Caco-2 (cell line): ENCODE data around the gene IL1RAPL1. TPM values are rescaled to one million over a fixed set of nuclear protein-coding genes. Genes with fewer than 3 reads are reported as not detected.

ENCODE experiments used
- BruUV-seq: library from RNA; stranded (reverse); fragments of 400-500 nt; replicated peaks from 2 replicates; lab custom pipeline; 2021; lab: Mats Ljungman, UMichigan
- CTCF ChIA-PET: fragments of 300-600 bp; sonication (Branson Sonifier 250); formaldehyde crosslinking; loops from one replicate; lab custom pipeline; 2022; ENCODE audit warnings: antibody characterized with exemption; lab: Charles Lee
- POLR2A ChIA-PET: fragments of 300-600 bp; sonication (Branson Sonifier 250); formaldehyde crosslinking; loops from one replicate; lab custom pipeline; 2022; ENCODE audit warnings: antibody characterized with exemption; lab: Charles Lee
- DNase-seq, 2 experiments: peaks; one replicate each; pipeline versions ENCODE4 v3.0.0 to v3.0.0-alpha.2; 2020 to 2022
- H3K27me3 ChIP-seq: replicated peaks from 2 replicates; pipeline ENCODE4 v1.6.0; 2011; ENCODE audit warnings: low read length; ENCODE audit not compliant: control insufficient read depth, insufficient read depth
- H3K36me3 ChIP-seq: 2 replicates; pipeline ENCODE4 v1.5.1; 2011; ENCODE audit warnings: low read length; ENCODE audit not compliant: control insufficient read depth, insufficient read depth
- H3K4me1 ChIP-seq: fragments of 250-450 bp; sonication (Bioruptor Pico); 2 replicates; pipeline ENCODE4 v1.5.1; 2020; ENCODE audit warnings: mild to moderate bottlenecking
- H3K4me3 ChIP-seq: 2 replicates; pipeline ENCODE4 v1.5.1; 2011; ENCODE audit warnings: low read depth, mild to moderate bottlenecking, control low read depth, low read length
- H3K9me3 ChIP-seq: fragments of 250-450 bp; sonication (Bioruptor Pico); 2 replicates; pipeline ENCODE4 v1.5.1; 2020; ENCODE audit warnings: mild to moderate bottlenecking, moderate library complexity
- H3K27ac Mint-ChIP-seq: one replicate; pipeline ENCODE4 v1.8.0; 2022; ENCODE audit warnings: mixed read lengths; ENCODE audit not compliant: unreplicated experiment
- H3K27me3 Mint-ChIP-seq: one replicate; pipeline ENCODE4 v1.8.0; 2022; ENCODE audit warnings: mixed read lengths; ENCODE audit not compliant: insufficient read depth, unreplicated experiment
- H3K36me3 Mint-ChIP-seq: one replicate; pipeline ENCODE4 v1.8.0; 2022; ENCODE audit warnings: mild to moderate bottlenecking, mixed read lengths; ENCODE audit not compliant: insufficient read depth, unreplicated experiment
- H3K4me1 Mint-ChIP-seq: one replicate; pipeline ENCODE4 v1.8.0; 2022; ENCODE audit warnings: low read depth, mixed read lengths; ENCODE audit not compliant: unreplicated experiment
- H3K4me3 Mint-ChIP-seq: one replicate; pipeline ENCODE4 v1.8.0; 2022; ENCODE audit warnings: mild to moderate bottlenecking, moderate library complexity, mixed read lengths; ENCODE audit not compliant: unreplicated experiment
- H3K9me3 Mint-ChIP-seq: one replicate; pipeline ENCODE4 v1.8.0; 2022; ENCODE audit warnings: mixed read lengths; ENCODE audit not compliant: unreplicated experiment
- CTCF ChIP-seq, 2 experiments: fragments of 200-600 bp in 1 of 2; IDR thresholded peaks; 1 replicate in 1 of 2; 2 replicates in 1 of 2; pipeline versions ENCODE4 v1.5.1 to v1.8.0; 2011 to 2022; ENCODE audit warnings: antibody characterized with exemption in 1 of 2, control low read depth in 1 of 2, inconsistent platforms in 1 of 2, low read depth in 1 of 2, low read length in 1 of 2, mild to moderate bottlenecking in 1 of 2, moderate library complexity in 1 of 2; ENCODE audit not compliant: insufficient read depth in 1 of 2, severe bottlenecking in 1 of 2, unreplicated experiment in 1 of 2
- intact Hi-C: fragments of 100-400 bp; cut with micrococcal nuclease; formaldehyde crosslinking; loops from one replicate; pipeline ENCODE4 v1.10.0; 2022; ENCODE audit not compliant: unreplicated experiment
- total RNA-seq: library from RNA; stranded (reverse); gene quantifications from 2 replicates; pipeline ENCODE4 v1.2.3, GENCODE V29; 2022

IL1RAPL1 gene
- total RNA-seq, 1 experiment from 2014 or later = not detected

- Mint-ChIP-seq H3K4me1 (no peaks in the 10 kb centered on the region), H3K27me3 (no peaks in the 10 kb centered on the region), H3K27ac (no peak overlapping the region), H3K9me3 (no peaks in the 10 kb centered on the region), H3K36me3 (no peaks in the 10 kb centered on the region), H3K4me3 (no peak overlapping the region)
- BruUV-seq = no TSS peak
- intact Hi-C loops = no loop called here
- Histone ChIP-seq H3K36me3 (no peaks in the 10 kb centered on the region), H3K27me3 (no peaks in the 10 kb centered on the region), H3K9me3 (no peaks in the 10 kb centered on the region), H3K4me3 (no peak overlapping the region), H3K4me1 (no peaks in the 10 kb centered on the region)
- POLR2A ChIA-PET = no interaction called here
- CTCF ChIA-PET = no interaction called here
- TF ChIP-seq CTCF (IDR thresholded peaks at IDR 0.05; ENCODE audit: insufficient read depth in 1 of 2, low read depth in 1 of 2, low read length in 1 of 2, severe bottlenecking in 1 of 2, unreplicated experiment in 1 of 2) = no peak
- no peak for DNase-seq
These were observed 452.3 kb downstream of the IL1RAPL1 start for GRCh38 chrX:29039501-29039900.

GRCh38 chrX:29040160-29040559 lies 452.9 kb downstream of the IL1RAPL1 start:
- H3K36me3 ChIP-seq = no peaks in the 10 kb centered on the region
- intact Hi-C loops = no loop called here
- Mint-ChIP-seq H3K4me3 (no peak overlapping the region), H3K27me3 (no peaks in the 10 kb centered on the region), H3K4me1 (no peaks in the 10 kb centered on the region), H3K9me3 (no peaks in the 10 kb centered on the region), H3K36me3 (no peaks in the 10 kb centered on the region), H3K27ac (no peak overlapping the region)
- H3K4me1 ChIP-seq = no peaks in the 10 kb centered on the region
- no peaks in the 10 kb centered on the region for H3K27me3 ChIP-seq
- no TSS peak for BruUV-seq
- no peak for TF ChIP-seq CTCF (IDR thresholded peaks at IDR 0.05; ENCODE audit: insufficient read depth in 1 of 2, low read depth in 1 of 2, low read length in 1 of 2, severe bottlenecking in 1 of 2, unreplicated experiment in 1 of 2)
- no peaks in the 10 kb centered on the region for H3K9me3 ChIP-seq
- no peak overlapping the region for H3K4me3 ChIP-seq
- POLR2A ChIA-PET = no interaction called here
- CTCF ChIA-PET = no interaction called here
- DNase-seq = no peak

- Histone ChIP-seq H3K4me1 (no peaks in the 10 kb centered on the region), H3K4me3 (no peak overlapping the region), H3K36me3 (no peaks in the 10 kb centered on the region), H3K9me3 (no peaks in the 10 kb centered on the region), H3K27me3 (no peaks in the 10 kb centered on the region)
- ChIA-PET CTCF (no interaction called here), POLR2A (no interaction called here)
- Mint-ChIP-seq H3K36me3 (no peaks in the 10 kb centered on the region), H3K27me3 (no peaks in the 10 kb centered on the region), H3K9me3 (no peaks in the 10 kb centered on the region), H3K27ac (no peak overlapping the region), H3K4me1 (no peaks in the 10 kb centered on the region), H3K4me3 (no peak overlapping the region)
- BruUV-seq = no TSS peak
- TF ChIP-seq CTCF (IDR thresholded peaks at IDR 0.05; ENCODE audit: insufficient read depth in 1 of 2, low read depth in 1 of 2, low read length in 1 of 2, severe bottlenecking in 1 of 2, unreplicated experiment in 1 of 2) = no peak
- intact Hi-C loops = no loop called here
- no peak for DNase-seq
These were observed 455.1 kb downstream of the IL1RAPL1 start for GRCh38 chrX:29042341-29042740.
